H1 (cell line): ENCODE measurements around the gene MIEF2. TPM values are rescaled to one million over a fixed set of nuclear protein-coding genes. Genes with fewer than 3 reads are reported as not detected.

Experiments
- CTCF ChIA-PET: fragments of 300-600 bp; sonication (Branson Sonifier 250); formaldehyde crosslinking; loops from one replicate; lab custom pipeline; 2021; ENCODE audit not compliant: partially characterized antibody; lab: Charles Lee
- POLR2A ChIA-PET: fragments of 300-600 bp; sonication (Branson Sonifier 250); formaldehyde crosslinking; loops from one replicate; lab custom pipeline; 2021; ENCODE audit warnings: inconsistent platforms; ENCODE audit not compliant: partially characterized antibody; lab: Charles Lee
- DNase-seq, 2 experiments: peaks; one replicate each; pipeline versions ENCODE4 v3.0.0 to v3.0.0-alpha.2; 2010 to 2022; ENCODE audit warnings: low spot score in 2 of 2, low read depth in 1 of 2, mixed read lengths in 1 of 2
- FAIRE-seq: peaks from 2 replicates; lab custom pipeline; 2011; peaks lifted over from hg19 to GRCh38; lab: Jason Lieb, UNC
- H2AFZ ChIP-seq: 2 replicates; pipeline ENCODE4 v1.8.1; 2012; ENCODE audit warnings: low read length, inconsistent platforms
- H2AK5ac ChIP-seq: 2 replicates; pipeline ENCODE4 v1.6.1; 2013; ENCODE audit warnings: low read depth, low read length
- H2BK120ac ChIP-seq: replicated peaks from 2 replicates; pipeline ENCODE3; 2013; ENCODE audit warnings: low read depth, low read length, inconsistent platforms
- H2BK12ac ChIP-seq: 2 replicates; pipeline ENCODE4 v1.6.1; 2013; ENCODE audit warnings: low read depth, low read length
- H2BK15ac ChIP-seq: 2 replicates; pipeline ENCODE4 v1.6.1; 2013; ENCODE audit warnings: low read length
- H2BK20ac ChIP-seq: 2 replicates; pipeline ENCODE4 v1.6.1; 2013; ENCODE audit warnings: low read length
- H2BK5ac ChIP-seq: 2 replicates; pipeline ENCODE4 v1.6.1; 2013; ENCODE audit warnings: low read depth, low read length
- H3K14ac ChIP-seq: 2 replicates; pipeline ENCODE4 v1.6.1; 2013; ENCODE audit warnings: inconsistent platforms; ENCODE audit not compliant: insufficient read length
- H3K18ac ChIP-seq: 2 replicates; pipeline ENCODE4 v1.6.1; 2013; ENCODE audit warnings: low read length; ENCODE audit errors: extremely low read depth
- H3K23ac ChIP-seq: 2 replicates; pipeline ENCODE4 v1.6.1; 2013; ENCODE audit warnings: inconsistent platforms; ENCODE audit not compliant: insufficient read length
- H3K23me2 ChIP-seq: 2 replicates; pipeline ENCODE4 v1.6.1; 2013; ENCODE audit warnings: low read depth, low read length
- H3K27ac ChIP-seq: 2 replicates; pipeline ENCODE4 v1.6.1; 2011; ENCODE audit warnings: low read depth, low read length, inconsistent platforms
- H3K27me3 ChIP-seq, 4 experiments: replicated peaks in 1 of 4; 1 replicate in 1 of 4; 2 replicates in 3 of 4; pipeline versions ENCODE4 v1.6.1 to v1.8.1; 2011 to 2013; ENCODE audit warnings: low read length in 3 of 4, mild to moderate bottlenecking in 3 of 4, inconsistent platforms in 2 of 4, mixed read lengths in 2 of 4, moderate library complexity in 1 of 4; ENCODE audit not compliant: control insufficient read depth in 3 of 4, insufficient read depth in 3 of 4; ENCODE audit errors: extremely low read depth in 1 of 4
- H3K36me3 ChIP-seq, 4 experiments: 2 replicates each; pipeline versions ENCODE4 v1.6.1 to v1.8.1; 2011 to 2013; ENCODE audit warnings: mild to moderate bottlenecking in 4 of 4, low read length in 3 of 4, moderate library complexity in 2 of 4, control low read depth in 1 of 4, inconsistent platforms in 1 of 4; ENCODE audit not compliant: insufficient read depth in 4 of 4, control insufficient read depth in 2 of 4
- H3K4ac ChIP-seq: replicated peaks from 2 replicates; pipeline ENCODE3; 2013; ENCODE audit warnings: low read length, low read depth, mixed read lengths, inconsistent platforms; ENCODE audit not compliant: insufficient read length
- H3K4me1 ChIP-seq, 4 experiments: replicated peaks in 1 of 4; 1 replicate in 1 of 4; 2 replicates in 3 of 4; pipeline versions ENCODE4 v1.6.1 to v1.8.1; 2011 to 2013; ENCODE audit warnings: low read length in 3 of 4, inconsistent platforms in 2 of 4, mixed read lengths in 1 of 4; ENCODE audit not compliant: insufficient read depth in 4 of 4, control insufficient read depth in 3 of 4
- H3K4me2 ChIP-seq, 2 experiments: 2 replicates each; pipeline versions ENCODE4 v1.6.1 to v1.8.1; 2011 to 2013; ENCODE audit warnings: low read depth in 2 of 2, low read length in 2 of 2, control low read depth in 1 of 2, inconsistent platforms in 1 of 2, mild to moderate bottlenecking in 1 of 2; ENCODE audit not compliant: insufficient read depth in 1 of 2
- H3K4me3 ChIP-seq, 4 experiments: fragments of 200-600, 300-600 bp in 1 of 4; sonication (generic), shearing (Covaris generic), sonication (Bioruptor Twin) in 1 of 4; 2 replicates each; pipeline versions ENCODE4 v1.5.1 to v1.8.1; 2011 to 2016; ENCODE audit warnings: low read length in 4 of 4, low read depth in 3 of 4, control low read depth in 2 of 4, inconsistent platforms in 2 of 4, mild to moderate bottlenecking in 2 of 4, mixed read lengths in 1 of 4, moderate library complexity in 1 of 4; ENCODE audit not compliant: insufficient read depth in 2 of 4; ENCODE audit errors: extremely low read depth in 1 of 4
- H3K56ac ChIP-seq: replicated peaks from 2 replicates; pipeline ENCODE3; 2013; ENCODE audit warnings: low read depth, mild to moderate bottlenecking, mixed read lengths, low read length, inconsistent platforms; ENCODE audit not compliant: insufficient read length
- H3K79me1 ChIP-seq: 2 replicates; pipeline ENCODE4 v1.6.1; 2013; ENCODE audit warnings: low read depth, low read length, control low read depth
- H3K79me2 ChIP-seq, 2 experiments: 2 replicates each; pipeline versions ENCODE4 v1.6.1 to v1.8.1; 2012 to 2013; ENCODE audit warnings: low read length in 2 of 2, mild to moderate bottlenecking in 2 of 2, inconsistent platforms in 1 of 2; ENCODE audit not compliant: insufficient read depth in 2 of 2, control insufficient read depth in 1 of 2
- H3K9ac ChIP-seq, 4 experiments: replicated peaks in 1 of 4; 1 replicate in 1 of 4; 2 replicates in 3 of 4; pipeline versions ENCODE4 v1.6.1 to v1.8.1; 2011 to 2013; ENCODE audit warnings: low read depth in 3 of 4, low read length in 3 of 4, control low read depth in 2 of 4, mild to moderate bottlenecking in 2 of 4, moderate library complexity in 2 of 4, inconsistent platforms in 1 of 4; ENCODE audit errors: extremely low read depth in 1 of 4
- H3K9me3 ChIP-seq, 2 experiments: 2 replicates each; pipeline versions ENCODE4 v1.6.1 to v1.8.1; 2012 to 2013; ENCODE audit warnings: mild to moderate bottlenecking in 2 of 2, moderate library complexity in 2 of 2, control low read depth in 1 of 2, inconsistent platforms in 1 of 2, low read depth in 1 of 2, low read length in 1 of 2, mixed read lengths in 1 of 2; ENCODE audit not compliant: insufficient read depth in 2 of 2
- H4K20me1 ChIP-seq, 2 experiments: replicated peaks in 1 of 2; 2 replicates each; pipeline versions ENCODE3 to v1.8.1; 2011 to 2013; ENCODE audit warnings: inconsistent platforms in 2 of 2, low read length in 2 of 2, mild to moderate bottlenecking in 1 of 2; ENCODE audit not compliant: insufficient read depth in 2 of 2, control insufficient read depth in 1 of 2
- H4K5ac ChIP-seq: 2 replicates; pipeline ENCODE4 v1.6.1; 2013; ENCODE audit warnings: low read length, low read depth, mixed read lengths, inconsistent platforms; ENCODE audit not compliant: insufficient read length
- H4K8ac ChIP-seq: 2 replicates; pipeline ENCODE4 v1.8.0; 2013; ENCODE audit warnings: mild to moderate bottlenecking, moderate library complexity, low read length, inconsistent platforms; ENCODE audit not compliant: insufficient read depth; ENCODE audit errors: extremely low read depth
- H4K91ac ChIP-seq: replicated peaks from 2 replicates; pipeline ENCODE3; 2013; ENCODE audit warnings: low read length, mixed read lengths, inconsistent platforms; ENCODE audit not compliant: insufficient read length
- CHD2 ChIP-seq: IDR thresholded peaks from 2 replicates; pipeline ENCODE4 v1.6.1; 2012; ENCODE audit warnings: low read length, improper control_type of control experiment
- CREB1 ChIP-seq: IDR thresholded peaks from 2 replicates; pipeline ENCODE4 v1.6.1; 2012; ENCODE audit warnings: inconsistent platforms
- HDAC6 ChIP-seq: IDR thresholded peaks from one replicate; pipeline ENCODE4 v1.7.1; 2012; ENCODE audit warnings: low read depth, mild to moderate bottlenecking, inconsistent platforms, low read length, moderate library complexity
- JUN ChIP-seq: IDR thresholded peaks from 2 replicates; pipeline ENCODE4 v1.6.1; 2011; ENCODE audit warnings: low read depth, mild to moderate bottlenecking, improper control_type of control experiment, low read length
- JUND ChIP-seq: IDR thresholded peaks from 2 replicates; pipeline ENCODE4 v1.6.1; 2011; ENCODE audit warnings: mild to moderate bottlenecking, improper control_type of control experiment, low read length
- POLR2AphosphoS5 ChIP-seq: IDR thresholded peaks from 2 replicates; pipeline ENCODE4 v1.6.1; 2011; ENCODE audit warnings: low read depth, low read length
- RBBP5 ChIP-seq: IDR thresholded peaks from 2 replicates; pipeline ENCODE4 v1.7.1; 2012; ENCODE audit warnings: low read depth, mild to moderate bottlenecking, inconsistent platforms, low read length, moderate library complexity, borderline replicate concordance
- SIX5 ChIP-seq: IDR thresholded peaks from 2 replicates; pipeline ENCODE4 v1.6.1; 2011; ENCODE audit warnings: mild to moderate bottlenecking, low read depth, low read length
- WGBS, 2 experiments: shearing (Covaris generic) in 1 of 2; methylation state at CpG; one replicate each; pipeline versions ENCODE4 v1.1.6 to v1.1.7; 2013 to 2015; ENCODE audit warnings: low lambda C conversion rate in 2 of 2, mixed read lengths in 2 of 2, inconsistent platforms in 1 of 2, low coverage in 1 of 2, missing lambda C conversion rate in 1 of 2; ENCODE audit not compliant: insufficient replicate concordance in 2 of 2, insufficient coverage in 1 of 2, insufficient read length in 1 of 2; ENCODE audit errors: extremely low coverage in 1 of 2, missing lambda C conversion rate in 1 of 2; 5-methylcytosine and 5-hydroxymethylcytosine counted together
- polyA plus RNA-seq, 7 experiments: library from polyadenylated mRNA; depleted of rRNA in 3 of 7; stranded (reverse) in 5 of 7; unstranded in 2 of 7; fragments of >200 nt in 5 of 7; fragments of 200-250 nt in 2 of 7; gene quantifications; 1 replicate in 5 of 7; 2 replicates in 1 of 7; 4 replicates in 1 of 7; pipeline versions ENCODE4 v1.2.1 to v1.2.3, GENCODE V29; 2011 to 2013; ENCODE audit warnings: missing spikeins in 2 of 7, mixed read lengths in 2 of 7
- total RNA-seq: library from RNA; stranded (reverse); fragmentation: NEBNext Ultra II Directional; extraction: Animal tissue kit (Norgen Biotek cat#: 25700); gene quantifications from 2 replicates; pipeline ENCODE4 v1.2.1, GENCODE V29; 2021
- TF ChIP-seq, protein P1 (sequence below): IDR thresholded peaks from 2 replicates; pipeline ENCODE4 v1.6.1; 2012; ENCODE audit warnings: inconsistent platforms
- TF ChIP-seq, protein P2 (sequence below): IDR thresholded peaks from 2 replicates; pipeline ENCODE4 v1.6.1; 2012; ENCODE audit warnings: inconsistent platforms

Gene MIEF2
- total and polyA plus RNA-seq, 2 of the 8 experiments (the other 6 are each of a cell fraction or from before 2014, with no cell fraction given) = 9.9 to 24.9 TPM

DNA sequence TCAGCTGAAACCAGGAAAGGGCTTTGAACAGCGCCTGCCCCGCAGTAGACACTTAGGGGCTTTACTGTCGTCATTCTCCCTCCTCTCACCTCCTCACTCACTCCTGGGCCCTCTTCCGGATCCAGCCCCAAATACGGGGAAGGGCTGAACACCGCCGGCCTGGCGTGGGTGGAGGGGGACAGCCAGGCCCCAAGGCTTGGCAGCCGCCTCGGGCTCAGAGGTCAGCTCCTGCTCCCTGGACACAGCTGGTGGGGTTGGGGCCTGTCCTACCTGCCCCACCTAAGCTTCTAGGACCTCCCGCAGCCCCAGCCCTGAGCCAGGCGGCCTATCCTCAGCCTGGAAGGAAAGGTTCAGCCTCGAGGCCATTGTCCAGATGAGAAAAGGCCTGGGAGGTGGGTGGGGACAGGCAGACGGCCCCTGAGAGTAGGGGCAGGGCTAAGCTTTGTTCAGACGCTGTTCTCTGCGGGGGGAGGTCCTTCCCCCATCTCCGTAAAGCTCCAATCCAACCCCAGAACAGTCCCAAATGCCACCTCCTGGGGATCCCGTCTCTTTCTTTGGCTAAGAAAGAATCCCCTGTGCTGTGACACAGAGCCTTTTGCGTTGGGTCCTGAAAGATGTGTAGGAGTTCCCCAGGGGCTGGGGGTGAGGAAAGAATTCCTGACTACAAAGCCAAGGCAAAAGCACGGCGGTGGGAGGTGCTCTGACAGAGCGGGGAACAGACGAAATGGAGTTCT is 35.9 kb upstream of the MIEF2 start:
- Histone ChIP-seq H2AFZ (peak overlapping the region; percentile 73), H2BK120ac (peak overlapping the region; percentile 97), H3K9ac (peak overlapping the region in 3 of 4 experiments; percentile 85 to 91 (median 89); a peak in 6 of 7 replicates), H2BK12ac (peak overlapping the region; percentile 77), H3K36me3 (no peaks in the 10 kb centered on the region), H3K27me3 (no peaks in the 10 kb centered on the region), H3K27ac (peak overlapping the region; percentile 97), H3K14ac (peak overlapping the region; percentile 53), H3K4me3 (peak overlapping the region; percentile 65 to 82 (median 73)), H4K20me1 (peaks cover 11 to 16% of the 10 kb centered on the region in 2 experiments), H3K56ac (peak overlapping the region; percentile 96), H2BK15ac (peak overlapping the region; percentile 100; the same call in 1 of the 2 replicates), H2BK5ac (peak overlapping the region; percentile 96), H4K8ac (peak overlapping the region; percentile 96), H4K91ac (peak overlapping the region; percentile 99), H3K79me1 (peaks cover 33% of the 10 kb centered on the region), H3K23me2 (peaks cover 13% of the 10 kb centered on the region), H3K79me2 (peaks cover 8 to 38% of the 10 kb centered on the region in 2 experiments), H3K18ac (peak overlapping the region; percentile 80), H2AK5ac (0 out of 2 replicates have a peak overlapping the region, but pooled peaks have one; percentile 29), H4K5ac (peak overlapping the region; percentile 99), H3K4me1 (peaks cover 0 to 18% (median 10%) of the 10 kb centered on the region in 4 experiments; a peak in 6 of 7 replicates), H2BK20ac (peak overlapping the region; percentile 86; the same call in 1 of the 2 replicates), H3K9me3 (no peaks in the 10 kb centered on the region), H3K4ac (peak overlapping the region; percentile 98), H3K23ac (no peak overlapping the region), H3K4me2 (peak overlapping the region; percentile 73 to 100)
- FAIRE-seq = peak; percentile 78
- DNase-seq = peak; percentile 85 to 88
- POLR2A ChIA-PET = interaction anchor here (0.7 to 2.8 kb wide), 26 partner anchors 9 to 96 kb away, joined by 3 to 22 read pairs (median 4); partner anchors contain the start of genes ALKBH5 and MIEF2
- CTCF ChIA-PET = interaction anchor here (0.6 to 1.7 kb wide), 12 partner anchors 9 to 96 kb away, joined by 3 to 8 read pairs (median 4); partner anchors contain the start of gene FLII
- WGBS, 2 experiments = 8% methylated on average over 22 of the region's 23 CpGs; no CpG with 5 or more reads in 1 of the 2 experiments
- peak; percentile 74 for TF ChIP-seq POLR2AphosphoS5
- TF ChIP-seq CHD2 = no peak; the same call in 1 of the 2 replicates
- 0 out of 2 replicates have a peak, but pooled peaks have one; percentile 59 for TF ChIP-seq RBBP5
- TF ChIP-seq, protein P1, sequence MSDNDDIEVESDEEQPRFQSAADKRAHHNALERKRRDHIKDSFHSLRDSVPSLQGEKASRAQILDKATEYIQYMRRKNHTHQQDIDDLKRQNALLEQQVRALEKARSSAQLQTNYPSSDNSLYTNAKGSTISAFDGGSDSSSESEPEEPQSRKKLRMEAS = peak; percentile 17; the same call in 1 of the 2 replicates
- TF ChIP-seq HDAC6 = no peak
- no peak for TF ChIP-seq JUN
- no peak; the same call in 1 of the 2 replicates for TF ChIP-seq CREB1
- no peak for TF ChIP-seq SIX5
- TF ChIP-seq, protein P2, sequence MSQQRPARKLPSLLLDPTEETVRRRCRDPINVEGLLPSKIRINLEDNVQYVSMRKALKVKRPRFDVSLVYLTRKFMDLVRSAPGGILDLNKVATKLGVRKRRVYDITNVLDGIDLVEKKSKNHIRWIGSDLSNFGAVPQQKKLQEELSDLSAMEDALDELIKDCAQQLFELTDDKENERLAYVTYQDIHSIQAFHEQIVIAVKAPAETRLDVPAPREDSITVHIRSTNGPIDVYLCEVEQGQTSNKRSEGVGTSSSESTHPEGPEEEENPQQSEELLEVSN = peak; percentile 33; the same call in 1 of the 2 replicates
- no peak for TF ChIP-seq JUND
